Measurements from ENCODE around the gene ZBTB20. TPM values are rescaled to one million over a fixed set of nuclear protein-coding genes. Genes with fewer than 3 reads are reported as not detected.
A peak's percentile ranks its signal among the peaks of the same experiment; 100 is the strongest.

The ZBTB20 gene
- total and polyA plus RNA-seq, 10 of the 15 experiments (the other 5 are each of a cell fraction or from before 2014, with no cell fraction given) = 0.20 to 5.5 (median 2.2) TPM

DNA sequence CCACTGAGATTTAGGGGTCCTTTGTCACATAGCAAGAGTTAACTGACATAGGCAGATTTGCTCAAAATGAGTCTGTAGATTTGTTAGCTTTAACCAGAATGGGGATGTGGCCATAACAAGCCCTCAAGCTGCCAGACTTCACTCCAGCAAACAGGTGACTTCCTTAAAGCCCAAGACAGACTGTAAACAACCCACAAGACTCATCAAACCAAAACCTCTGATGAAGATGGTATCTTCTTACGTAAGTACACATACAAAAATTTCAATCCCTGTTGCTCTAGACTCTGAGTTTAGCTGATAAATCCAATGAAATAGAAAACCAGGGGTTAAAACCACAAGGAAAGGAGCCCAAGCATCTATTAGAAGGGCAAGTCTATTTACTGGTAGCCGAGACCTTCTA is 18.2 kb upstream of the ZBTB20 start:
- Histone ChIP-seq H3K9ac (ENCODE audit: control insufficient read depth, insufficient read depth, low read length) (no peak overlapping the region), H3K27me3 (replicated peaks in 1 of 2; ENCODE audit: control insufficient read depth in 2 of 2, insufficient read depth in 2 of 2, low read length in 1 of 2) (no peaks in the 10 kb centered on the region), H4K20me1 (ENCODE audit: control insufficient read depth, insufficient read depth) (no peaks in the 10 kb centered on the region), H3K4me3 (no peak overlapping the region), H3K4me2 (ENCODE audit: control insufficient read depth, insufficient read depth) (no peak overlapping the region), H3K79me2 (ENCODE audit: control insufficient read depth, insufficient read depth, low read length) (no peaks in the 10 kb centered on the region), H3K27ac (ENCODE audit: control insufficient read depth, insufficient read depth) (no peak overlapping the region), H3K4me1 (ENCODE audit: control insufficient read depth, insufficient read depth, low read length) (peaks cover 6% of the 10 kb centered on the region), H2AFZ (ENCODE audit: control insufficient read depth, low read depth, low read length) (no peak overlapping the region), H3K36me3 (ENCODE audit: control insufficient read depth in 2 of 2, insufficient read depth in 2 of 2, low read length in 1 of 2) (no peaks in the 10 kb centered on the region), H3K9me3 (replicated peaks; ENCODE audit: control insufficient read depth, insufficient read depth, low read length) (no peaks in the 10 kb centered on the region)
- FAIRE-seq (no peak), DNase-seq (ENCODE audit: low read depth, low spot score) (no peak), ATAC-seq (no peak)
- in situ Hi-C loops (cut with MboI) = no loop called here
- ChIA-PET RAD21 (ENCODE audit: unreplicated experiment) (interaction anchor here (0.7 to 0.8 kb wide), 2 partner anchors 74 to 80 kb away, joined by 3 to 5 read pairs; no protein-coding TSS in a partner anchor), SMC1A (ENCODE audit: uncharacterized antibody, unreplicated experiment) (interaction anchor here (0.8 to 3.8 kb wide), 8 partner anchors 22 to 342 kb away, joined by 3 to 16 read pairs (median 4); no protein-coding TSS in a partner anchor), POLR2A (no interaction called here), CTCF (interaction anchor here (1.0 to 8.7 kb wide), 4 partner anchors 16 to 78 kb away, joined by 3 to 67 read pairs (median 4); no protein-coding TSS in a partner anchor)
- intact Hi-C loops (cut with micrococcal nuclease; ENCODE audit: unreplicated experiment) = loop anchor here (5.0 kb wide), 1 partner anchor 338 kb away; no protein-coding TSS in a partner anchor
- 98% methylated on average over 2 of the region's 2 CpGs for WGBS (ENCODE audit: insufficient coverage, insufficient replicate concordance, low lambda C conversion rate, missing lambda C conversion rate)
- no peak for TF ChIP-seq GATAD2B (conservative IDR thresholded peaks at IDR 0.05; ENCODE audit: low read depth)
- no peak for TF ChIP-seq SMC3 (IDR thresholded peaks at IDR 0.05; ENCODE audit: borderline replicate concordance, low read length)
- TF ChIP-seq STAT1 (conservative IDR thresholded peaks at IDR 0.05) = no peak
- no peak for TF ChIP-seq RBBP5 (conservative IDR thresholded peaks at IDR 0.05)
- no peak for TF ChIP-seq RAD21 (IDR thresholded peaks at IDR 0.05; ENCODE audit: insufficient read depth, low read depth, low read length)
- BruUV-seq (replicated peaks) = no TSS peak

DNA sequence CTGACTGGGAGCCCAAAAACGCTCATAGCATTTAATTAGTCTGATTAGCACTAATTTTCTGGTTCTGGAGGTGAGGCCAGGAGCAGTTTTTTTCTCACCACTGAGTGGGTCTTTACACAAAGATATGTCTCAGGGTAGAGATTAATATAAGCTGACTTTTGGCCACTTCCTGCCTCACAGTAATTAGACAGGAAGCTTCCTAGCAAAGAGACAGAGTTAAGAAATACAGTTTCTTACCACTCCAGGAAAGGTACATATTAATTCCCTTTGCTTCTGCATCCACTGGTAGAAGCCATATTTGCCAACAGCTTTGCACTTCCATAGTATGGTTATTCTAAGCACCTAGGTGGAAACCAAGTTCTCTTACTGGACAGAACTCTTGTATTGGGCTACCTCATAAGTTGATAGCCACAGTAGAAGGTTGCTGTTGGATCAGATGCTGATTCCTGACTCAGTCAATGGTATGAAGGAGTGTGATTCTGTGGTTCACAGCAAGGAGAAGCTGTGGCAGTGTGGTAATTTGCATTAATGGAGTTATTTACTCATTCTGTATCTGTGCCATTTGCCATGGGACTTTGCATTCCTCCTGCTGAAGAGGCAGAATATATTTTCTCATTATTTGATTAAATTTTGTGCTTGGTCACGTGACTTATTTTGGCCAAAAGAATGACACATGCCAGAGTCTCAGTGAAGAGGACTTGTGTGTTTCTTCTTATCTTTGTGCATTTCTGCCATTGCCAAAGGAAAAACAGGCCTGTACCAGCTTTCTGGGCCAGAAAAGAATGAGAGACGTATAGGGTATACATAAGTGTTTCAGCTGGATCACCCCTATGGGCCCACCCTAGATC is 17.5 kb upstream of the ZBTB20 start:
- ATAC-seq (no peak), FAIRE-seq (no peak), DNase-seq (ENCODE audit: low read depth, low spot score) (no peak)
- H3K4me3 ChIP-seq = no peak overlapping the region
- intact Hi-C loops (cut with micrococcal nuclease; ENCODE audit: unreplicated experiment) = loop anchor here (5.0 kb wide), 1 partner anchor 337 kb away; no protein-coding TSS in a partner anchor
- TF ChIP-seq RAD51 (IDR thresholded peaks at IDR 0.05) (peak; percentile 76; the same call in 1 of the 2 replicates), BHLHE40 (IDR thresholded peaks at IDR 0.05; ENCODE audit: borderline replicate concordance in 1 of 2, low read depth in 2 of 2, low read length in 1 of 2) (peak in 1 of 2 experiments; percentile 31; a peak in 1 of 4 replicates), MTA2 (IDR thresholded peaks at IDR 0.05; ENCODE audit: low read depth) (no peak)
- no peaks in the 10 kb centered on the region for H3K27me3 ChIP-seq (replicated peaks in 1 of 2; ENCODE audit: control insufficient read depth in 2 of 2, insufficient read depth in 2 of 2, low read length in 1 of 2)
- no peaks in the 10 kb centered on the region for H3K36me3 ChIP-seq (ENCODE audit: control insufficient read depth in 2 of 2, insufficient read depth in 2 of 2, low read length in 1 of 2)
- POLR2A ChIA-PET = no interaction called here
- H2AFZ ChIP-seq (ENCODE audit: control insufficient read depth, low read depth, low read length) = peak overlapping the region; percentile 6
- no peak overlapping the region for H3K4me2 ChIP-seq (ENCODE audit: control insufficient read depth, insufficient read depth)
- H3K4me1 ChIP-seq (ENCODE audit: control insufficient read depth, insufficient read depth, low read length) = peaks cover 6% of the 10 kb centered on the region
- 92% methylated on average over 3 of the region's 3 CpGs for WGBS (ENCODE audit: insufficient coverage, insufficient replicate concordance, low lambda C conversion rate, missing lambda C conversion rate)
- H3K27ac ChIP-seq (ENCODE audit: control insufficient read depth, insufficient read depth) = no peak overlapping the region
- BruUV-seq (replicated peaks) = no TSS peak
- H3K79me2 ChIP-seq (ENCODE audit: control insufficient read depth, insufficient read depth, low read length) = no peaks in the 10 kb centered on the region
- RAD21 ChIA-PET (ENCODE audit: unreplicated experiment) = interaction anchor here (0.8 to 1.6 kb wide), 2 partner anchors 79 to 620 kb away, joined by 3 to 4 read pairs; no protein-coding TSS in a partner anchor
- H3K9me3 ChIP-seq (replicated peaks; ENCODE audit: control insufficient read depth, insufficient read depth, low read length) = no peaks in the 10 kb centered on the region
- CTCF ChIA-PET = interaction anchor here (1.0 to 8.7 kb wide), 4 partner anchors 8 to 72 kb away, joined by 3 to 67 read pairs (median 6); no protein-coding TSS in a partner anchor
- in situ Hi-C loops (cut with MboI) = loop anchor here (5.0 kb wide), 1 partner anchor 72 kb away; no protein-coding TSS in a partner anchor
- no peaks in the 10 kb centered on the region for H4K20me1 ChIP-seq (ENCODE audit: control insufficient read depth, insufficient read depth)
- SMC1A ChIA-PET (ENCODE audit: uncharacterized antibody, unreplicated experiment) = interaction anchor here (0.9 to 3.8 kb wide), 5 partner anchors 10 to 341 kb away, joined by 3 to 16 read pairs (median 3); no protein-coding TSS in a partner anchor
- H3K9ac ChIP-seq (ENCODE audit: control insufficient read depth, insufficient read depth, low read length) = no peak overlapping the region
